Stimulated activated CD8-positive, alpha-beta memory T cell treated with anti-CD3 and anti-CD28 coated beads, Interleukin-4, amount 100 ng/mL, for 24 hours (primary cell): ENCODE results near the gene AJAP1.

ENCODE experiments used
- DNase-seq: peaks from one replicate; pipeline ENCODE4 v3.0.0-alpha.2; 2020; ENCODE audit warnings: low read depth

The AJAP1 gene

GRCh38 chr1:4736254-4736653 lies 81.8 kb downstream of the AJAP1 start:
- DNase-seq: no peak

DNA sequence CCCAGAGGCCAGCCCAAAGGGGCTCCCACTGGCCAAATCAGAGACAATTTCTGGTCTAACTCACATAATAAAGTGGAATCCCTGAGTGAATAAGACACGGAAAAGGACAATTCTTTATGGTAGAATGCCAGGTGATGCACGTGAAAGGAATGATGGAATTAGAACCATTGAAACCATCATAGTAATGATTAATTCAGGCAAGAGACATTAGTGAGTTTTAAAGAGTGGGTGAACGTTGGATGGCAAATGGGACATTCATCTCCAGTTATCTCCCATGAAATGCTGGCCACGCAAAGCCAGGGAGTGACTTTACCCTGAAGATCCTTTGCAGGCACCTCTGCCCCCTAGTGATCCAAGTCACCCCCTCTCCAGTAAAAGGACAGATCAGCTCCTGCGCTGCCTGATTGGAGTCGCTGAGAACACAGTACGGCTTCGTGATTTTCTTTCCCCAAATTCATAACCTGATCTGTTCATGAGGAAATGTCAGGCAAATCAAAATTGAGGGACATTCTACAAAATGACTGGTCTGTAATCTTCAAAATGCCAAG lies 87.5 kb downstream of the AJAP1 start:
- no peak for DNase-seq

GRCh38 chr1:4743978-4744750 lies 89.8 kb downstream of the AJAP1 start:
- DNase-seq: no peak

GRCh38 chr1:4745560-4745959 lies 91.2 kb downstream of the AJAP1 start:
- DNase-seq: no peak

GRCh38 chr1:4749406-4749805 lies 95.0 kb downstream of the AJAP1 start:
- no peak for DNase-seq

GRCh38 chr1:4750177-4750576 lies 95.8 kb downstream of the AJAP1 start:
- DNase-seq: no peak

DNA sequence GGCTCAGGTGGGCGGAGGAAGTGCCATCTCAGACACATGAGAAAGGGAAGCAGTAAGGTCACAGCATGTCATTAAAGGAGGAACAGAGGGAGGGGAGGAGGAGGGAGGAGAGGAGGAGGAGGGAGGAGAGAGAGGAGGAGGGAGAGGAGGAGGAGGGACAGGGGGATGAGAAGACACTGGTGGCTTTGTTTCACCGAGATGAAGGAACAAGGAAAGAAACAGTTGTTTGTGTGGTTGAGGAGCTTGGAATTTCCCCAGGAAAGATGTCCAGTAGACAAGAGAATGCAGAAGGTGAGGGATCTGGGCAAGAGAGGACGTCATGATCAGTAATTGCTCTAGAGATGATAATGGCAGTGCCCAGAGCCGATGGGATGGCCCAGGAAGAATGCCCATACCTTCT lies 97.7 kb downstream of the AJAP1 start:
- DNase-seq: no peak

DNA sequence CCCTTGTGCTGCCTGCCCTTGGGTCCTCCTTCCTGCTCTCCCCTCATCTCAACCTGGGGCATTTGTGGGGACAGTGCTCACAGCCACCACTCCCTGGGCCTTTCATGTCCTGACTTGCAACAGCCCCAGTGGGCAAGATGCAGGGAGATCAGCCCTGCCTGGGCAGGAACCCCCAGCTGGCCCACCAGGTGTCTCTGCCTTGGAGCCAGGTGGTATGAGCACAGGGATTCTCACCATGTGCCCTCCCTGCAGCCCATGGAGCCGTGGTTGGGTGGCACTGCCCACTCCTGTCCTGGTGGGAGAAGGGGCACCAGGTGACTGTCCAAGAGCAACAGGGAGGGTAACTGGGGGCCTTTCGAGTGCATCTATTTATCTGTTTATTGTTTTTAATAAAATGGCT lies 100.4 kb downstream of the AJAP1 start:
- DNase-seq: no peak

DNA sequence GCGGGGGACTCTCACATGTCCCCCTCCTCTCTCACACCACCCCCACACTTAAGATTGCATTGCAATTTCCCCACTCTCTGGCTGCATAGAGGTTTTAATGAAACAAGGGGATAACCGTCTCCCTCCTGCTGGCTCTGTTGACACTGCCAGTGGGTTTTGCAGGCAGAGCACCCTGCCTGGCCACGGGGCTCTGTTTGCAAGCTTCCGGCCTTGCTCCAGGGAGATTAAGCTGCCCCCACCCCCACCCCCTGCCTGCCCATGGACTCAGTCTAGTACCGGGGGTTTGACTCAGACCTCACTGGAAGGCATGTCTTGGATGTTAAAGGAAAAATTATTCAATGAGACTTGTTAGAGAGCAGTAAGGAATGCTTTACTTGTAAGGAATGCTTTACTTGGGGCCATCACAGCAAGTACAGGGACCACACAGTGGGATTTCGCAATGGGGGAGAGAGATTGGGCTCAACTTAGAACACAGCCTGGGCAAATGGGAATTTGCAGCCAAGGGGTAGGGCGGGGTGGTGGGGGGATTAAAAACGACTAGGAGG lies 101.0 kb downstream of the AJAP1 start:
- no peak for DNase-seq

- DNase-seq: no peak
Observed at GRCh38 chr1:4755864-4756504, 101.6 kb downstream of the AJAP1 start.

DNA sequence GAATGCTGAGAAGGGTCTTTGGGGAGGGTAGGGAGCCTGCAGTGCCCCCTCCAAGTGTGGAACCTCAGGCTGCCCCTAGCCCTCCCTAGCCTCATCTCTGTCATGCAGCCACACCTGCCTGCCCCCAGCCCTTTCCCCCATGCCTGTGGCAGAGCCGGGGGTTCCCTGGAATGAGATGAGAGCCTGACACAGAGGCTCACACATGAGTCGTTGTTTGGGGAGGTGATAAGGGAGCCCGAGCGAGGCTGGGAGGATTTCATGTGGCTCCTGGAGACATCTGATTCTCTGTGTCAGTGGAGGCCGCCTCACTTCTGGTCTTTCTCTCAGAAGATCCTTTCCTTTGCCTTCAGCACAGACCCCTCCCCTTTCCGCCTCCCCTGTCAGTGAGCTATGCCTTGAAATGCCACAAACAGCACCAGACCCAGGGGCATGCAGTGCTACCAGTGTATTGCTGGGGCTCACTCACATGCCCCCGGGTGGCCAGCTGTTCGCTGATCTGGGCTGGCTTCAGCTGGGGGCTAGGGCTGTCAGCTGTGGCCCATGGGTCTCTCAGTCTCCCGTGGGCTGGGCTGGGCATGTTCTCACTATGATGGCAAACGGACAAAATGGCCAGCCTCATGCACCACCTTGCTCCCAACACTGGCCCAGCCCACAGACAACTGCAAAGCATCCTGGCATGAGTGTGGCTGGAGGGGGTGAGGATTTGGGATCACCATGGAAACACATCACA lies 102.6 kb downstream of the AJAP1 start:
- no peak for DNase-seq

- DNase-seq: no peak
Observed at GRCh38 chr1:4759671-4760070, 105.3 kb downstream of the AJAP1 start.

- no peak for DNase-seq
Observed at GRCh38 chr1:4760088-4760487, 105.7 kb downstream of the AJAP1 start.

GRCh38 chr1:4761324-4761723 lies 106.9 kb downstream of the AJAP1 start:
- DNase-seq: no peak

DNA sequence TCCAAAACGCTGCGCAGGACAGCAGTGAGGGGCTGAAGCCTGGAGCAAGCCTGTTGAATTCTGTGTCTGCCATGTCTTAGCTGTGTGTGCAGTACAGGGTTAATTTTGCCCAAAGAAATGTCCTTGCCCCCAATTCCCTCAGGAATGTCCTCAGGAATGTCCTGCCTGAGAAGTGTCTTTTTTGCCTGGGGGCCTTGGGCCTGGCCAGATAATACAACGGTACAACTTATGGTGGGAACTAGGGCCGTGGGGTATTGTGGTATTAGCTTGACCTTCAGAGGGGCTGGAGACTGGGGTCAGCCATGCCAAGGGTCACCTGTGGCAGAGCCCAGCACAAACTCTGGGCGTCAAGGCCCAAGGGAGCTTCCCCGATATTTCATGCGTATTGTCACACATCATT lies 107.7 kb downstream of the AJAP1 start:
- DNase-seq: no peak

GRCh38 chr1:4767308-4767707 lies 112.9 kb downstream of the AJAP1 start:
- no peak for DNase-seq

DNA sequence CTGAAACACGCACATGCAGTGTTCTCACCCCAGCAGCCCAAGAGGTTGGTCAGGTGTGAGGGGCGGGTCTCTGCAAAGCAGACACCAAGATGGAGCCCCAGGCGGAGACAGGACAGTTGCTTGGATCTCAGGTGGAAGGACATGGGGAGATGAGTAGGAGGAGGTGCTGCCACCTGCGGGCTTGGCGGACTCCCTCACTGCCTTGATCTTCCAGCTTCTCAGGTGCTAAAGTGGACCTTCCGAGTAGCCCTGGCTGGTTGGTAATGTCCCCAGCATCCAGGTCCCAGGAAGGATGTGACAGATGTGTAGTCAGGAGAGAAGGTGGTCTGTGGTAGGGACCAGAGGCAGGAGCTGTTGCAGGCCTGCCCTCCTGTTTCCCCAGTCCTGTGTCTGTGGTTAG lies 114.1 kb downstream of the AJAP1 start:
- DNase-seq: no peak

GRCh38 chr1:4769516-4770280 lies 115.3 kb downstream of the AJAP1 start:
- DNase-seq: no peak

DNA sequence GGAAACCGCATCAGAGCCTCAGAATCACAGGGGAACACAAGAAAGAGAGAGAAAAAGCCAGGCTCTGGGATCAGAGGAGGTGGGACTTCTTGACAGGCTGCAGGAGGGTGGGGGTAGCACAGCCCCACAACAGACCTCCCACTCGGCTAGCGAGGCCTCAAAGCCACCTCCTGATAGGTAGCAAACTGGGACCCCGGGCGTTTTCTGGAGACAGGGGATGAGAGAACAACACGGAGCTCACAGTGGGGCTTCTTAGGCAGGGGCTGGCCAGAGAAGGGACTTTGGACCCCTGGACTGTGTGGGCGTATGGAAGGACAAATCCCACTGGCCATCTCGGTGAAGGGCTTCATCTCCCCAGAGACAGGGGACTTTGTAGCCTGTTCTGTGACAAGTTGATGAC lies 116.3 kb downstream of the AJAP1 start:
- DNase-seq: no peak

- DNase-seq: no peak
Observed at GRCh38 chr1:4771267-4771666, 116.9 kb downstream of the AJAP1 start.

DNA sequence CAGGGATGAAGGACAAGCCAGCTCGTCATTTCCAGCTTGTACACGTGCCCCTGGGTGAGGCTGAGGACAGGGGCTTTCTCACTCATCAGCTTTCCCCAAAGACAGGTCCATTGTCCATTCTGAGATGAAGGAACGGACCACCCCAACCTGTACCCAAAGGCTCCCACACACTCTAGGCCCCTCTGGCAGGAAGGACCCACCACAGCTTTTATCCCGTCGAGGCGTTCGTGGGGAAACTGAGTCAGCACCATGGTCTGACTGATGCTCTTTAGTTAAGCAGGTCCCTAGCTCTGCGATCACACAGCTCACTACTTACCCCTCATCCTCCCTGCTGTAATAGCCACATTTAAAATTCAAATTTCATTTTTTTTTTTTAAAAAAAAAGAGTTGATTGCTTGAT lies 117.3 kb downstream of the AJAP1 start:
- no peak for DNase-seq
